OCI-LY3 (cell line): Measurements from ENCODE around the gene CACNA1A.

Experiments used
- H2AFZ ChIP-seq: fragments of 200-600, 300-600 bp; shearing (Covaris generic); 2 replicates; pipeline ENCODE4 v1.6.0; 2014; ENCODE audit warnings: antibody characterized with exemption, low read depth, low read length
- H3K27ac ChIP-seq: fragments of 200-600, 300-600 bp; sonication (generic); 2 replicates; pipeline ENCODE4 v1.5.1; 2014; ENCODE audit warnings: mild to moderate bottlenecking, low read length, moderate library complexity, mixed read lengths
- H3K27me3 ChIP-seq: fragments of 200-600, 300-600 bp; sonication (generic); 2 replicates; pipeline ENCODE4 v1.6.1; 2014; ENCODE audit warnings: low read depth, low read length, mixed read lengths
- H3K36me3 ChIP-seq: fragments of 200-600, 300-600 bp; sonication (generic); replicated peaks from 2 replicates; pipeline ENCODE3; 2014; ENCODE audit warnings: low read depth, low read length, mixed read lengths
- H3K4me1 ChIP-seq: fragments of 300-600, 200-600 bp; sonication (generic); 2 replicates; pipeline ENCODE4 v1.6.1; 2014; ENCODE audit warnings: low read length, mixed read lengths
- H3K4me2 ChIP-seq: fragments of 200-600, 300-600 bp; sonication (generic); 2 replicates; pipeline ENCODE4 v1.6.1; 2014; ENCODE audit warnings: low read length, mixed read lengths
- H3K4me3 ChIP-seq: fragments of 300-600, 200-600 bp; sonication (generic); 2 replicates; pipeline ENCODE4 v1.5.1; 2014; ENCODE audit warnings: antibody characterized with exemption, mild to moderate bottlenecking, low read length, moderate library complexity
- H3K79me2 ChIP-seq: fragments of 300-600, 200-600 bp; shearing (Covaris generic); 2 replicates; pipeline ENCODE4 v1.6.1; 2014; ENCODE audit warnings: mild to moderate bottlenecking, low read length, mixed read lengths
- H3K9ac ChIP-seq: fragments of 300-600, 200-600 bp; shearing (Covaris generic); 2 replicates; pipeline ENCODE4 v1.6.0; 2014; ENCODE audit warnings: mild to moderate bottlenecking, low read length, moderate library complexity
- H3K9me3 ChIP-seq: fragments of 200-600, 300-600 bp; shearing (Covaris generic); 2 replicates; pipeline ENCODE4 v1.6.1; 2014; ENCODE audit warnings: low read length, mixed read lengths; ENCODE audit not compliant: insufficient read depth
- H4K20me1 ChIP-seq: fragments of 200-600, 300-600 bp; sonication (generic); 2 replicates; pipeline ENCODE4 v1.6.1; 2016; ENCODE audit warnings: low read length, mixed read lengths; ENCODE audit not compliant: insufficient read depth
- EZH2phosphoT487 ChIP-seq: fragments of 200-600 bp; shearing (Covaris generic); IDR thresholded peaks from 2 replicates; pipeline ENCODE4 v1.6.1; 2018; ENCODE audit warnings: antibody characterized with exemption, mixed run types, low read depth
- TF ChIP-seq, protein P1 (sequence below): fragments of 200-600, 300-600 bp; sonication (generic); IDR thresholded peaks from 2 replicates; pipeline ENCODE4 v1.5.1; 2014; ENCODE audit warnings: antibody characterized with exemption, low read length, low read depth

The CACNA1A gene

DNA sequence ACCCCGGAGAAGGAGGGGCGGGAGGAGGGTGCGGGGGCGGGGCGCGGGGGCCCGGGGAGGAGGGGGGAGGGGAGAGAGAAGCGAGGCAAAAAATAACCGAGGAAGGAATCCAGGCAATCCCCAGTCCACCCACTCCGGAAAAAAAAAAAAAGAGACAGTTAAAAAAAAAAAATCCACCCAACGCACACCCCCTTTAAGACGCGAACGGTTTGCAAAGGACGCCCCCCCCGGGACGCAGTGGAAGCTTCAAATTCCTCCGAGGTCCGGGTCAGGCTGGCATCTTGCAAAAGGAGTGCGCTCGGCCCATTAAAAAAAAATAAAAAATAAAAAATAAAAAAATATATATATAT is at the start of gene CACNA1A:
Gene CACNA1A (minus strand): TSS at position 9 of the 350 bp plus-strand sequence. CDS start 255 bp downstream, outside the sequence.
- Histone ChIP-seq H3K36me3 (no peaks in the 10 kb centered on the region), H3K27me3 (peaks cover 17% of the 10 kb centered on the region), H3K9me3 (no peaks in the 10 kb centered on the region), H2AFZ (no peak within 1 kb of the TSS), H4K20me1 (no peaks in the 10 kb centered on the region), H3K4me1 (no peaks in the 10 kb centered on the region), H3K79me2 (no peaks in the 10 kb centered on the region), H3K9ac (no peak within 1 kb of the TSS), H3K4me3 (no peak within 1 kb of the TSS), H3K4me2 (no peak within 1 kb of the TSS), H3K27ac (no peak within 1 kb of the TSS)
- TF ChIP-seq, protein P1, sequence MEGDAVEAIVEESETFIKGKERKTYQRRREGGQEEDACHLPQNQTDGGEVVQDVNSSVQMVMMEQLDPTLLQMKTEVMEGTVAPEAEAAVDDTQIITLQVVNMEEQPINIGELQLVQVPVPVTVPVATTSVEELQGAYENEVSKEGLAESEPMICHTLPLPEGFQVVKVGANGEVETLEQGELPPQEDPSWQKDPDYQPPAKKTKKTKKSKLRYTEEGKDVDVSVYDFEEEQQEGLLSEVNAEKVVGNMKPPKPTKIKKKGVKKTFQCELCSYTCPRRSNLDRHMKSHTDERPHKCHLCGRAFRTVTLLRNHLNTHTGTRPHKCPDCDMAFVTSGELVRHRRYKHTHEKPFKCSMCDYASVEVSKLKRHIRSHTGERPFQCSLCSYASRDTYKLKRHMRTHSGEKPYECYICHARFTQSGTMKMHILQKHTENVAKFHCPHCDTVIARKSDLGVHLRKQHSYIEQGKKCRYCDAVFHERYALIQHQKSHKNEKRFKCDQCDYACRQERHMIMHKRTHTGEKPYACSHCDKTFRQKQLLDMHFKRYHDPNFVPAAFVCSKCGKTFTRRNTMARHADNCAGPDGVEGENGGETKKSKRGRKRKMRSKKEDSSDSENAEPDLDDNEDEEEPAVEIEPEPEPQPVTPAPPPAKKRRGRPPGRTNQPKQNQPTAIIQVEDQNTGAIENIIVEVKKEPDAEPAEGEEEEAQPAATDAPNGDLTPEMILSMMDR, result no peak
- no peak for TF ChIP-seq EZH2phosphoT487

DNA sequence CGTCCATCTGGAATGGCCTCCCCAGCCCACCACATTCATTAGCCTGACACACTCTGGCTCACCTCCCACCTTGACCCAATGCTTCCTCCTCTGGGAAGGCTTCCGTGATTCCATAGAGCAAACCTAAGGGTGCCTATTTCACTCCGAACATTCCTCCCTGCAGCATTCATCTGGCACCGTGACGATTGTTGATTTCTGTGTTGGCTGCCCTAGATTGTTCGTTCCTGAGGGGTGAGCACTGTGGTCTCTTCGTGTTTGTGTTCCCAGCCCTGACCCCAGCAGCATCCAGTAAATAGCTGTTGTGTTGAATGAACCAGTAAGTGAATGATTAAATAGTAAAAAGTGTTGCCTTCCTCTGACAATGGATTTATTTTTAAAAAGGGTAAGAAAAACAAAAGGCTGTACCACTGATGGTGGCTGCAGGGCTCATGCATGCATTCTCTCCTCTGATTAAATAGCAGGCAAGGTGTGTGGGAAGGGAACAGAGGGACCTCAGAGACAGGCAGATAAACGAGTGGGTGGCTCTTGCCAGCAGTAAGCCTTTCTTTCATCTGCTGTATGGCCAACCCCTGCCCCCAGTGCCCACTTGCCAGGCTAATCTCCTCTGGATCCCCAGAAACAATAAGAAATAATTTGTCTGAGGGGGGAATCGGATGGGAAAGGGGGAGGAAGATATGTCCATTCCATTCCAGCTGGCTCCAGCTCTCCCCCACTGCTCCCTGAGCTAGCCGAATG is 48.4 kb upstream of the CACNA1A start:
- Histone ChIP-seq H4K20me1 (no peaks in the 10 kb centered on the region), H3K4me1 (no peaks in the 10 kb centered on the region), H3K9me3 (no peaks in the 10 kb centered on the region), H3K36me3 (no peaks in the 10 kb centered on the region), H3K9ac (no peak overlapping the region), H3K4me2 (no peak overlapping the region), H3K27me3 (peaks cover 41% of the 10 kb centered on the region), H3K79me2 (no peaks in the 10 kb centered on the region), H2AFZ (no peak overlapping the region), H3K4me3 (no peak overlapping the region), H3K27ac (no peak overlapping the region)
- TF ChIP-seq EZH2phosphoT487, result no peak
- TF ChIP-seq, protein P1, result no peak

DNA sequence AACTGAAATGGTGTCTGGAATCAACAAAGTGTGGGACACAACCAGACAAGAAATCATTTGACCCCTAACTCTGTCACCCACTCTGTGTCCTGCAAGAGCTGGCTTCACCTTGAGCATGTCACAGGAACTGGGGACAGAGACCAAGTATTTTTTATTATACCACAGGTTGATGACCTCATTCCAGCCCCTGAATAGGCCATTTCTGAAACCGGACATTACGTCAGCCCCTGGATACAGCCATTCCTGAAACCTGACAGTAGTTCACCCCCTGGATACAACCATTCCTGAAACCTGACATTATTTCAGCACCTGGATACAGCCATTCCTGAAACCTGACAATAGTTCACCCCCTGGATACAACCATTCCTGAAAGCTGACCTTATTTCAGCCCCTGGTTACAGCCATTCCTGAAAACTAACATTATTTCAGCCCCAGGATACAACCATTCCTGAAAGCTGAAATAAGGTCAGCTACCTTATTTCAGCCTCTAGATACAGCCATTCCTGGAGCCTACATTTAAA is 47.7 kb upstream of the CACNA1A start:
- Histone ChIP-seq H3K27me3 (peaks cover 46% of the 10 kb centered on the region), H3K79me2 (no peaks in the 10 kb centered on the region), H3K4me3 (no peak overlapping the region), H3K4me2 (no peak overlapping the region), H2AFZ (no peak overlapping the region), H3K9me3 (no peaks in the 10 kb centered on the region), H4K20me1 (no peaks in the 10 kb centered on the region), H3K4me1 (no peaks in the 10 kb centered on the region), H3K27ac (no peak overlapping the region), H3K36me3 (no peaks in the 10 kb centered on the region), H3K9ac (no peak overlapping the region)
- TF ChIP-seq, protein P1, result no peak
- no peak for TF ChIP-seq EZH2phosphoT487

DNA sequence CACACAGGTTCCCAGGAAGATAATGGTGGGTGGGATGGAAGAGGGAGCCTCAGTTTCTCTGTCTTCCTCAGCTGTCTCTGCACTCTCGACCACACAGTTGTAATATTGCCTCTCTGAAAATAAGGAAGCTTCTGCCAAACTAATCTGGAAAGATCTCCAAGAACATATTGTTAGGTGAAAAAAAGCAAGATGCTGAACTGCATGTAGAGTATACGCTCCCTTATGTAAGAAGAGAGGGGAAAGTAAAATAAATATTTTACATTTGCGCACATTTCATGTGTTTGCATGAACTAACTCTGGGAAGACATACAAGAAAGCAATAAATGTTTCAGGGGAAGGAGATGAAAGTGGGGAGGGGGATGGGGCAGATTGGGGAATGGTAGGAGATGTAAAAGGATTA is 41.9 kb upstream of the CACNA1A start:
- H2AFZ ChIP-seq, result no peak overlapping the region
- no peaks in the 10 kb centered on the region for H3K79me2 ChIP-seq
- TF ChIP-seq EZH2phosphoT487, result no peak
- TF ChIP-seq, protein P1, result no peak
- no peaks in the 10 kb centered on the region for H3K4me1 ChIP-seq
- H3K9me3 ChIP-seq, result no peaks in the 10 kb centered on the region
- no peaks in the 10 kb centered on the region for H4K20me1 ChIP-seq
- H3K4me3 ChIP-seq, result no peak overlapping the region
- peaks cover 28% of the 10 kb centered on the region for H3K27me3 ChIP-seq
- no peak overlapping the region for H3K9ac ChIP-seq
- H3K27ac ChIP-seq, result no peak overlapping the region
- H3K36me3 ChIP-seq, result no peaks in the 10 kb centered on the region
- no peak overlapping the region for H3K4me2 ChIP-seq
